AG04449 (cell line): ENCODE results near the gene RAB40B.

ENCODE experiments used
- CTCF ChIA-PET: fragments of 350-600 bp; formaldehyde crosslinking; extraction: SDS; loops from one replicate; lab custom pipeline; 2021; ENCODE audit warnings: antibody characterized with exemption; lab: Yijun Ruan, JAX
- POLR2A ChIA-PET: fragments of 400-600, 350-600 bp; formaldehyde crosslinking; extraction: SDS; loops from one replicate; lab custom pipeline; 2020; ENCODE audit warnings: antibody characterized with exemption, inconsistent platforms; lab: Yijun Ruan, JAX
- DNase-seq: peaks from one replicate; pipeline ENCODE4 v3.0.0-alpha.2; 2010; ENCODE audit warnings: low read depth, low spot score
- H3K4me3 ChIP-seq: 2 replicates; pipeline ENCODE4 v1.5.1; 2011; ENCODE audit warnings: low read depth, mild to moderate bottlenecking, control low read depth, low read length
- TF ChIP-seq, protein P1 (sequence below): IDR thresholded peaks from one replicate; pipeline ENCODE4 v1.5.1; 2011; ENCODE audit warnings: mild to moderate bottlenecking, moderate library complexity, low read length, control low read depth, inconsistent platforms; ENCODE audit not compliant: insufficient read depth; ENCODE audit errors: missing control alignments

RAB40B gene

DNA sequence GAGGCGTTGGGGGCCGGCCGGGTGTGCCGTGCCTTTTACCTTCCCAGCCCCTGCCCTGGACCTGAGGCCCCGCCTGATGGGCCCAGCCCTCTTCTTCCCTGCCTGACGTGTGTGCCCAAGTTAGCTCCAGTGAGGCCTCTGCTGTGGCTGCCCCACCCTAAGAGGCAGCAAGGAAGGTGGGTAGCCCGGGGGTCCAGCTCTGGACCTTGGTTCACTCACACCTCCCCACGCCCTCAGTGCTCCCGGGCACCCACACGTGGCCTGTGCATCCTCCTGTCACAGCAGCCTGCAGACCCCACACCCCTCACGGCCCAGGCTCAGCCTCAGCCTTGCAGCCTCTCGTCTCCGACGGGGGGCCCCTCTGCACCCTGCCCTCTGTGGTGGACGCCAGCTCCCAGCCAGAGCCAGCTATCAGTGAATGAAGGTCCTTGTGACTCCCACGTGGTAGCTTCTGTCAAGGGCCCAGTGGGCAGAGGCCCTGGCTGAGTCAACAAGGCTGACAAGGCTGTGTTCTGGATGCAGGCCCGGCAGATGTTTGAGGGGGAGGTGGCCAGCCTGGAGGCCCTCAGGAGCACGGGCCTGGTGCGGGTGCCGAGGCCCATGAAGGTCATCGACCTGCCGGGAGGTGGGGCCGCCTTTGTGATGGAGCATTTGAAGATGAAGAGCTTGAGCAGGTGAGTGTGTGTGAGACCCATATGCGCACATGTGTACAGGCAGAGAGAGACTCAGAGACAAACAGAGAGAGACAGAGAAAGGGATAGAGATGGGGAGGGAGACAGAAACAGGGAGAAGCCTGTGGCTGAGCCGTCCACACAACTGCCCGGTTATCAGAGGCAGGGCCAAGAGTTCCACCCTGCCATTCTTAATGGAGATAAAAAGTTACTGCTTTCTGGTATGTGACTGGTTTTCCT, 39.7 kb upstream of the RAB40B start:
- CTCF ChIA-PET, result interaction anchor here (0.8 kb wide), 1 partner anchor 37 kb away, joined by 3 read pairs; no protein-coding TSS in a partner anchor
- POLR2A ChIA-PET, result no interaction called here
- no peak overlapping the region for H3K4me3 ChIP-seq
- DNase-seq, result no peak
- TF ChIP-seq, protein P1, sequence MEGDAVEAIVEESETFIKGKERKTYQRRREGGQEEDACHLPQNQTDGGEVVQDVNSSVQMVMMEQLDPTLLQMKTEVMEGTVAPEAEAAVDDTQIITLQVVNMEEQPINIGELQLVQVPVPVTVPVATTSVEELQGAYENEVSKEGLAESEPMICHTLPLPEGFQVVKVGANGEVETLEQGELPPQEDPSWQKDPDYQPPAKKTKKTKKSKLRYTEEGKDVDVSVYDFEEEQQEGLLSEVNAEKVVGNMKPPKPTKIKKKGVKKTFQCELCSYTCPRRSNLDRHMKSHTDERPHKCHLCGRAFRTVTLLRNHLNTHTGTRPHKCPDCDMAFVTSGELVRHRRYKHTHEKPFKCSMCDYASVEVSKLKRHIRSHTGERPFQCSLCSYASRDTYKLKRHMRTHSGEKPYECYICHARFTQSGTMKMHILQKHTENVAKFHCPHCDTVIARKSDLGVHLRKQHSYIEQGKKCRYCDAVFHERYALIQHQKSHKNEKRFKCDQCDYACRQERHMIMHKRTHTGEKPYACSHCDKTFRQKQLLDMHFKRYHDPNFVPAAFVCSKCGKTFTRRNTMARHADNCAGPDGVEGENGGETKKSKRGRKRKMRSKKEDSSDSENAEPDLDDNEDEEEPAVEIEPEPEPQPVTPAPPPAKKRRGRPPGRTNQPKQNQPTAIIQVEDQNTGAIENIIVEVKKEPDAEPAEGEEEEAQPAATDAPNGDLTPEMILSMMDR, result no peak

DNA sequence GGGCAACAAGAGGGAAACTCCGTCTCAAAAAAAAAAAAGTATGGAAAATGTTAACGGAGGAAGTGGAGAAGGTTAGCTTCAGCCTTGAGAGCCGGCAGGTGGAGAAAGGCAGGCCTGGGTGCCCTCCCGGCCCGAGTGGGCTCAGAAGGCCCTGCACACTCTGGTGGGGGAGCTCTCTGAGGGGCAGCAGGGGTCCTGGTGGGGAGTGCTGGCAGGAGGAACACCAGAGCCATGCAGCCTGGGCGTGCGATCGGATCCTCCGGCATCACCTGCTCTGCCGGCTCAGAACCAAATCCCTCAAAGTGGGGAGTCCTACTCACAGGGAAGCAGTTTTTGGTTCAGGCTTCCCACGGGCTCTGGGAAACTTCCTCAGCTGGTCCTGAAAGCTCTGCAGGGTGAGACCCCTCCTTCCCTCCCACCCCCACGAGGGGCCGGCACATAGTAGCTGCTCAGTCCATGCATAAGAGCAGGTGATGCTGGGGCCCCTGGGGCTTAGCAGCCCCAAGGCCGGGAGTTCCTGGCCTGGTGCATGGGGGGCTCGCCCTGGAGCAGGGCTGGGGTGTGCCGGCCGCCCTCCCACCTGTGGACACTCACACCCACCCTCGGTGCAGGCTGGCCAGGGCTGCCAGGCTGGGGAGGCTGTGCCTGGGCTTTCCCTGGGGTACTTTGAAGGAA, 38.1 kb upstream of the RAB40B start:
- POLR2A ChIA-PET, result no interaction called here
- H3K4me3 ChIP-seq, result no peak overlapping the region
- TF ChIP-seq, protein P1, result no peak
- CTCF ChIA-PET, result no interaction called here
- DNase-seq, result no peak

DNA sequence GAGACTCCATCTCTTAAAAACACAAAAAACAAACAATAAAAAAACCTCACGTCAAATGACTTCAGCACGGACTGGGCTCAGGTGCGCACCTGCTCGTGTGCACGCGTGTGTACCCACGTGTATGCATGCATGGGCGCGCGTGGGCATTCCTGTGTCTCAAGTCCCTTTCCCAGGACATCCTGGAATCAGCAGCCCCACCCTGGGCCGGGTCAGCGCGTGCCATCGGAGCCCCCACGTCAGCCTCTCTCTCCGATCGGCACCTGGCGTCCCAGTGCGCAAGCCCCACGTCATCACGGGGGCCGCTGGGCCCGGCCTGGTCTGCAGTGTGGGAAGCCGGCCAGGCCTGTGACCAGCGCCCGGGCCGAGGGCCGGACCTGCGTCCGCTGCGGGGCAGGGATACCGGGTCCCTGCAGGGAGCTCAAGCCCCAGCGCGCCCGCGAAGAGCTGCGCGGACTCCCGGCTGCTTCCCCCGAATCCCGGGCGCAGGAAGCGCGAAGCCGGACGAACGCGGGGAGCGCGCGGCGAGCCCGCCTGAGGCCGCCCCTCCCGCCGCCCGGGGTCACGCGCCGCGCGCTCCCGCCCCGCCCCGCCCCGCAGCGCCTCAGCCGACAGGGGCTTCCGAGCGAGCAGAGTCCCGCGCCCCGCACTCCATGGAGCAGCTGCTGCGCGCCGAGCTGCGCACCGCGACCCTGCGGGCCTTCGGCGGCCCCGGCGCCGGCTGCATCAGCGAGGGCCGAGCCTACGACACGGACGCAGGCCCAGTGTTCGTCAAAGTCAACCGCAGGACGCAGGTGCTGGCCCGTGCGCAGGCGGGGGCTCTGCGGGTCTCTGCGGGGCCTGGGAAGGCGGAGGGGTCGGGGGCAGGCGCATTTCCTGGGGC, 36.7 kb upstream of the RAB40B start, which contains the start of gene FN3K:
Gene FN3K (plus strand): TSS at position 629 of the 880 bp plus-strand sequence. CDS start 22 bp downstream, at position 651.
- TF ChIP-seq, protein P1, result no peak
- DNase-seq, result no peak
- CTCF ChIA-PET, result no interaction called here
- H3K4me3 ChIP-seq, result peak within 1 kb of the TSS; percentile 62
- POLR2A ChIA-PET, result interaction anchor here (0.7 kb wide), 1 partner anchor 272 kb away, joined by 3 read pairs; no protein-coding TSS in a partner anchor

DNA sequence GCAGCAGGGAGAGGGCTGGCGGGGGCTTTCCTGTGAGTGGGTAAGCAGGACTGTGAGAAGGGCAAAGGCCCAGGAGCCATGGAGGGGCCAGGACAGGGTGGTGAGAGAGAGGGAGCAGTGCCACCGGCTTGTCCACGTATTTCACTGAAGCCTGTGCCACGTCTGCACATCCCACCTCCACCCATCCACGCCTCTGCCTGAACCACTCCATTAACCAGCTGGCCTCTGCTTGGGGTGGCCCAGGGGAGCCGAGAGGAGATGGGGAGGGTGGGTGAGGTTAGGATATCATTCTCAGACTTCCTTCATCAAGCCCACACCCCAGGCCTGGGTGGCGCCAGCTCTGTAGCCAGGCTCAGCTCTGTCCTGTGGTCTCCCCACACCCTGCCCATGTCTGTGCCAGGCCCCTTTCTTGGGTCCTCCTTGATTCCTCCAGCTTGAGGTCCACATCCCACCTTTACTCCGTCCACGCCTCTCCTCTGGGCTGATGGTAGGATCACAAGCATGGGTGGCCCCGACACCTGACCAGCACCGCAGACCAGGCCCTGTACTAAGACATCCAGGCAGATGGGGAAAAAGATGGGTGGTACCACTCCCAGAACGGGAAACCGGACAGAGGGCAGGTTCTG, 33.7 kb upstream of the RAB40B start:
- H3K4me3 ChIP-seq, result no peak overlapping the region
- ChIA-PET CTCF (no interaction called here), POLR2A (no interaction called here)
- TF ChIP-seq, protein P1, result no peak
- DNase-seq, result no peak

DNA sequence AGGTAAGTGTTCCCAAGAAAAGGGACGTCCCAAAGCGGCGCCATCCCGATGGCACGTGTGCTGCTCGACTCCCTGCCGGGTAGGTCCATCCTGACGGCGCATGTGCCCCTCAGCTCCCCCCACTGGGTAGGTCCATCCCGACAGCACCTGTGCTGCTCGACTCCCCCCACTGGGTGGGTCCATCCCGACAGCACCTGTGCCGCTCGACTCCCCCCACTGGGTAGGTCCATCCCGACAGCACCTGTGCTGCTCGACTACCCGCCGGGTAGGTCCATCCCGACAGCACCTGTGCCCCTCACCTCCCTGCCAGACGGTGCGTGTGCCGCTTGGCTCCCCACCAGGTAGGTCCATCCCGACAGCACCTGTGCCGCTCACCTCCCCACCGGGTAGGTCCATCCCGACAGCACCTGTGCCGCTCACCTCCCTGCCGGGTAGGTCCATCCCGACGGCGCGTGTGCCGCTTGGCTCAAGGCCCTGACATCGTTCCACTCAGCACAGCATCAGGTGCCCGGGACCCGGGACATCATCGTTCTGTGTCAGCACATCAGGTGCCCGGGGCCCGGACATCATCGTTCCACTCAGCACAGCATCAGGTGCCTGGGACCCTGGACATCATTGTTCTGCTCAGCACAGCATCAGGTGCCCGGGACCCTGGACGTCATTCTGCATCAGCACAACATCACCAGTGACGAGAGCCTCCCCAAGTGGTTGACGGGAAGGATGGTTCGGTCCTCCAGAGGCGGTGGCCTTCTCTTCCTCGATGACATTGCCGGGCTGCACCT, 31.2 kb upstream of the RAB40B start:
- no peak for DNase-seq
- CTCF ChIA-PET, result no interaction called here
- no peak overlapping the region for H3K4me3 ChIP-seq
- TF ChIP-seq, protein P1, result no peak
- POLR2A ChIA-PET, result no interaction called here
